Lower lobe of right lung (tissue), 2 donors: ENCODE data around the gene SCLY. TPM values are rescaled to one million over a fixed set of nuclear protein-coding genes. Genes with fewer than 3 reads are reported as not detected.
A peak's percentile ranks its signal among the peaks of the same experiment; 100 is the strongest.

Experiments
- ATAC-seq, 2 donors: fragments of 200-7000 bp; cut with Tn5 transposase; one replicate each; pipeline ENCODE4 v1.9.1; 2020 to 2022; ENCODE audit warnings: mild to moderate bottlenecking in 2 of 2, moderate library complexity in 2 of 2
- DNase-seq: peaks from one replicate; pipeline ENCODE4 v3.0.0-alpha.2; 2020
- H3K27ac ChIP-seq: fragments of 200-600 bp; one replicate; pipeline ENCODE4 v1.8.0; 2022
- H3K27me3 ChIP-seq: fragments of 200-600 bp; one replicate; pipeline ENCODE4 v1.8.0; 2022; ENCODE audit warnings: low read depth
- H3K36me3 ChIP-seq: fragments of 200-600 bp; one replicate; pipeline ENCODE4 v1.8.0; 2022; ENCODE audit warnings: mild to moderate bottlenecking
- H3K4me1 ChIP-seq: fragments of 200-600 bp; one replicate; pipeline ENCODE4 v1.8.0; 2022
- H3K4me3 ChIP-seq: fragments of 200-600 bp; one replicate; pipeline ENCODE4 v1.8.0; 2022; ENCODE audit warnings: mild to moderate bottlenecking
- H3K9me3 ChIP-seq: fragments of 200-600 bp; one replicate; pipeline ENCODE4 v1.8.0; 2022
- CTCF ChIP-seq: fragments of 200-600 bp; IDR thresholded peaks from one replicate; pipeline ENCODE4 v1.8.0; 2022; ENCODE audit warnings: antibody characterized with exemption, mild to moderate bottlenecking
- intact Hi-C: fragments of 100-400 bp; cut with DNase I; formaldehyde crosslinking; loops from one replicate; pipeline ENCODE4 v1.11.0; 2022
- total RNA-seq: library from RNA; stranded (reverse); fragmentation: NEBNext Ultra II Directional; extraction: Animal tissue kit (Norgen Biotek cat#: 25700); gene quantifications from one replicate; pipeline ENCODE4 v1.2.1, GENCODE V29; 2021
- donor health status: DM: no; HTN: yes; CAD: no; lungs with severe emphysema.

SCLY gene
- total RNA-seq, 1 donor from 2014 or later = 12.4 TPM

- H3K4me1 ChIP-seq = peaks cover 6% of the 10 kb centered on the region
- no peak for TF ChIP-seq CTCF
- H3K36me3 ChIP-seq = no peaks in the 10 kb centered on the region
- no peak overlapping the region for H3K27ac ChIP-seq
- ATAC-seq (no peak), DNase-seq (peak; percentile 34)
- H3K27me3 ChIP-seq = no peaks in the 10 kb centered on the region
- intact Hi-C loops = no loop called here
- no peaks in the 10 kb centered on the region for H3K9me3 ChIP-seq
- no peak overlapping the region for H3K4me3 ChIP-seq
These were observed 73.6 kb downstream of the SCLY start for GRCh38 chr2:238134393-238134785.

- intact Hi-C loops = no loop called here
- H3K4me1 ChIP-seq = peaks cover 6% of the 10 kb centered on the region
- no peak overlapping the region for H3K4me3 ChIP-seq
- no peaks in the 10 kb centered on the region for H3K9me3 ChIP-seq
- H3K36me3 ChIP-seq = no peaks in the 10 kb centered on the region
- ATAC-seq (no peak), DNase-seq (peak; percentile 21)
- TF ChIP-seq CTCF = no peak
- no peaks in the 10 kb centered on the region for H3K27me3 ChIP-seq
- H3K27ac ChIP-seq = no peak overlapping the region
These were observed 74.9 kb downstream of the SCLY start for GRCh38 chr2:238135601-238136150.

- H3K9me3 ChIP-seq = no peaks in the 10 kb centered on the region
- peak; percentile 77 for DNase-seq
- H3K27ac ChIP-seq = no peak overlapping the region
- H3K4me3 ChIP-seq = no peak overlapping the region
- intact Hi-C loops = no loop called here
- no peaks in the 10 kb centered on the region for H3K36me3 ChIP-seq
- no peak for TF ChIP-seq CTCF
- no peaks in the 10 kb centered on the region for H3K27me3 ChIP-seq
- peak; percentile 34 to 39 for ATAC-seq
- peaks cover 16% of the 10 kb centered on the region for H3K4me1 ChIP-seq
These were observed 76.2 kb downstream of the SCLY start for GRCh38 chr2:238136820-238137537.

- DNase-seq = no peak
- ATAC-seq = no peak
- Histone ChIP-seq H3K27ac (no peak overlapping the region), H3K4me3 (no peak overlapping the region), H3K9me3 (no peaks in the 10 kb centered on the region), H3K27me3 (no peaks in the 10 kb centered on the region), H3K36me3 (no peaks in the 10 kb centered on the region), H3K4me1 (peaks cover 19% of the 10 kb centered on the region)
- no peak for TF ChIP-seq CTCF
- intact Hi-C loops = no loop called here
These were observed 77.1 kb downstream of the SCLY start for GRCh38 chr2:238137885-238138284.

GRCh38 chr2:238138331-238139195 lies 77.8 kb downstream of the SCLY start, which contains the start of gene KLHL30:
Gene KLHL30 (plus strand): TSS chr2:238138668. CDS start chr2:238140755, 2,087 bp downstream.
- intact Hi-C loops = no loop called here
- DNase-seq (no peak), ATAC-seq (no peak)
- no peaks in the 10 kb centered on the region for H3K27me3 ChIP-seq
- no peak within 1 kb of the TSS for H3K27ac ChIP-seq
- no peaks in the 10 kb centered on the region for H3K36me3 ChIP-seq
- H3K4me3 ChIP-seq = peak within 1 kb of the TSS; percentile 27
- H3K9me3 ChIP-seq = no peaks in the 10 kb centered on the region
- peaks cover 19% of the 10 kb centered on the region for H3K4me1 ChIP-seq
- TF ChIP-seq CTCF = no peak
